ENCODE measurements around the gene TELO2. TPM values are rescaled to one million over a fixed set of nuclear protein-coding genes. Genes with fewer than 3 reads are reported as not detected.

Gene TELO2
- total RNA-seq, 1 donor from 2014 or later = 19.1 TPM

GRCh38 chr16:1553946-1554825, 61.0 kb downstream of the TELO2 start:
- no peak for DNase-seq (ENCODE audit: low read depth, low spot score)

DNA sequence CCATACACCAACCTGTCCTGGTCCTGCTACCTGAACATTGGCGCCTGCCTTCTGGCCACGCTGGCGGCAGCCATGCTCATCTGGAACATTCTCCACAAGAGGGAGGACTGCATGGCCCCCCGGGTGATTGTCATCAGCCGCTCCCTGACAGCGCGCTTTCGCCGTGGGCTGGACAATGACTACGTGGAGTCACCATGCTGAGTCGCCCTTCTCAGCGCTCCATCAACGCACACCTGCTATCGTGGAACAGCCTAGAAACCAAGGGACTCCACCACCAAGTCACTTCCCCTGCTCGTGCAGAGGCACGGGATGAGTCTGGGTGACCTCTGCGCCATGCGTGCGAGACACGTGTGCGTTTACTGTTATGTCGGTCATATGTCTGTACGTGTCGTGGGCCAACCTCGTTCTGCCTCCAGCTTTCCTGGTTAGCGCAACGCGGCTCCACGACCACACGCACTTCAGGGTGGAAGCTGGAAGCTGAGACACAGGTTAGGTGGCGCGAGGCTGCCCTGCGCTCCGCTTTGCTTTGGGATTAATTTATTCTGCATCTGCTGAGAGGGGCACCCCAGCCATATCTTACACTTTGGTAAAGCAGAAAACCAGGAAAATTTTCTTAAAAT, 61.8 kb downstream of the TELO2 start:
- DNase-seq (ENCODE audit: low read depth, low spot score) = no peak

GRCh38 chr16:1556254-1556653, 63.1 kb downstream of the TELO2 start:
- DNase-seq (ENCODE audit: low read depth, low spot score) = no peak

- no peak for DNase-seq (ENCODE audit: low read depth, low spot score)
Measured at GRCh38 chr16:1557074-1557473, 63.9 kb downstream of the TELO2 start.

DNA sequence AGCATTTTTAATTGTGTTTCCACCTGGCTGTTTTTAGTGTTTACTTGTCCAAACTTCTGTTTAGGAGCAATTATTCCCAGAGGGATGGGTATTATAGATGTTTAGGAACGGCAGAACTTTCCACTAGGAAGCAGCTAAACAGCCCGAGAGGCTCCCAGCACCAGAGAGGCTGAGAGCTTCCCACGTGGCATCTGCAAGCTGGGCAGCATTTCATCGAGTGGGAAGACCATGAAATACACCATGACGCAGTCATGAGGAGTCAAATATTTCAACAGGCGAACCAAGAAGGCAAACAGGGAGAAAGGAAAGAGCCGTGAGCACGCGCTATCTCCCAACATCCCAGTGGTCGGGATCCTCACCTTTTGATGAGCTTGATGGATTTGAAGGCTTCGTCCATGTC, 64.4 kb downstream of the TELO2 start:
- DNase-seq (ENCODE audit: low read depth, low spot score) = no peak

- no peak for DNase-seq (ENCODE audit: low read depth, low spot score)
Measured at GRCh38 chr16:1559446-1559975, 66.4 kb downstream of the TELO2 start.

Other genes with a start within 250 kb of the TELO2 start
- gene TPSD1, start 237.3 kb upstream of the TELO2 start, total RNA-seq = not detected in 2 replicates
- 59.1 and 88.7 TPM in 2 replicates for gene UBE2I, start 183.7 kb upstream of the TELO2 start, total RNA-seq
- gene BAIAP3, start 159.7 kb upstream of the TELO2 start, total RNA-seq = 0.46 and 0.53 TPM in 2 replicates
- 90.7 and 93.8 TPM in 2 replicates for gene TSR3, start 141.5 kb upstream of the TELO2 start, total RNA-seq
- gene GNPTG, start 141.4 kb upstream of the TELO2 start, total RNA-seq = 27.0 and 27.5 TPM in 2 replicates
- 9.2 and 12.0 TPM in 2 replicates for gene UNKL, start 78.7 kb upstream of the TELO2 start, total RNA-seq
- gene UQCC4, start 72.6 kb upstream of the TELO2 start, total RNA-seq = 21.8 and 22.4 TPM in 2 replicates
- gene PERCC1, start 62.3 kb upstream of the TELO2 start, total RNA-seq = not detected in 2 replicates
- gene CCDC154, start 48.8 kb upstream of the TELO2 start, total RNA-seq = 0.11 and 0.13 TPM in 2 replicates
- gene CLCN7, start 18.3 kb upstream of the TELO2 start, total RNA-seq = 48.3 and 73.8 TPM in 2 replicates
- not detected in 2 replicates for gene PTX4, start 4.4 kb upstream of the TELO2 start, total RNA-seq
- 24.6 and 25.7 TPM in 2 replicates for gene TMEM204, start 40.3 kb downstream of the TELO2 start, total RNA-seq
- gene IFT140, start 118.7 kb downstream of the TELO2 start, total RNA-seq = 19.8 and 20.8 TPM in 2 replicates
- 6.7 and 9.3 TPM in 2 replicates for gene CRAMP1, start 119.0 kb downstream of the TELO2 start, total RNA-seq
- gene JPT2, start 184.9 kb downstream of the TELO2 start, total RNA-seq = 45.9 and 81.5 TPM in 2 replicates
- gene MAPK8IP3, start 212.8 kb downstream of the TELO2 start, total RNA-seq = 27.4 and 31.2 TPM in 2 replicates